ENCODE data around the gene MED15.

GRCh38 chr22:20569059-20570058, 61.9 kb downstream of the MED15 start:
- TF ChIP-seq CTCF (conservative IDR thresholded peaks at IDR 0.05; ENCODE audit: low read length) (no peak), EZH2phosphoT487 (IDR thresholded peaks at IDR 0.05; ENCODE audit: borderline replicate concordance) (no peak)
